Heart right ventricle (tissue), 16 donors: ENCODE results near the gene DNAJC7. TPM values are rescaled to one million over a fixed set of nuclear protein-coding genes. Genes with fewer than 3 reads are reported as not detected.

Experiments used
- ATAC-seq, 8 donors: fragments of 200-7000 bp; cut with Tn5 transposase; one replicate each; pipeline ENCODE4 v1.9.1; 2020; ENCODE audit warnings: mild to moderate bottlenecking in 8 of 8, moderate library complexity in 8 of 8, moderate number of reproducible peaks in 1 of 8
- DNase-seq, 2 donors: peaks; one replicate each; pipeline ENCODE4 v3.0.0-alpha.2; 2020
- H3K27ac ChIP-seq, 10 donors: fragments of 200-600 bp; sonication (generic) in 2 of 10; one replicate each; pipeline versions ENCODE4 v1.5.0 to v1.8.0; 2020 to 2022; ENCODE audit warnings: mild to moderate bottlenecking in 3 of 10
- H3K27me3 ChIP-seq, 7 donors: fragments of 200-600 bp; one replicate each; pipeline ENCODE4 v1.8.0; 2021 to 2022; ENCODE audit warnings: mild to moderate bottlenecking in 2 of 7
- H3K36me3 ChIP-seq, 9 donors: fragments of 200-600 bp; sonication (generic) in 1 of 9; one replicate each; pipeline versions ENCODE4 v1.5.0 to v1.8.0; 2020 to 2022; ENCODE audit warnings: mild to moderate bottlenecking in 2 of 9
- H3K4me1 ChIP-seq, 9 donors: fragments of 200-600 bp; sonication (generic) in 1 of 9; one replicate each; pipeline versions ENCODE4 v1.5.0 to v1.8.0; 2020 to 2022; ENCODE audit warnings: mild to moderate bottlenecking in 4 of 9
- H3K4me3 ChIP-seq, 10 donors: fragments of 200-600 bp; sonication (generic) in 2 of 10; one replicate each; pipeline versions ENCODE4 v1.5.0 to v1.8.0; 2020 to 2022; ENCODE audit warnings: mild to moderate bottlenecking in 7 of 10, moderate library complexity in 2 of 10
- H3K9me3 ChIP-seq, 11 donors: fragments of 200-600 bp in 10 of 11; sonication (generic) in 2 of 11; one replicate each; pipeline versions ENCODE4 v1.5.0 to v1.8.0; 2013 to 2022; ENCODE audit warnings: mild to moderate bottlenecking in 2 of 11, control low read depth in 1 of 11, moderate library complexity in 1 of 11
- CTCF ChIP-seq, 9 donors: fragments of 200-600 bp; sonication (generic) in 2 of 9; IDR thresholded peaks; one replicate each; pipeline versions ENCODE4 v1.5.0 to v1.8.0; 2021 to 2022; ENCODE audit warnings: antibody characterized with exemption in 9 of 9, mild to moderate bottlenecking in 5 of 9, moderate library complexity in 1 of 9
- WGBS, 2 donors: extraction: QIAGEN DNeasy Blood & Tissue Kit; methylation state at CpG; one replicate each; pipeline ENCODE4 v1.1.7; 2013; ENCODE audit warnings: inconsistent platforms in 1 of 2; 5-methylcytosine and 5-hydroxymethylcytosine counted together
- intact Hi-C, 10 donors: fragments of 100-400 bp; cut with DNase I; formaldehyde crosslinking; loops; one replicate each; pipeline versions ENCODE4 v1.11.1 to v1.14.2; 2022
- long read RNA-seq, 3 donors: library from polyadenylated mRNA; unstranded; transcript quantifications; one replicate each; pipeline ENCODE4 v2.0.0, GENCODE V29; 2020 to 2021
- polyA plus RNA-seq, 2 donors: library from polyadenylated mRNA; stranded (reverse); fragments of 200-250 nt; gene quantifications; one replicate each; pipeline ENCODE4 v1.2.3, GENCODE V29; 2013
- total RNA-seq, 10 donors: library from RNA; stranded (reverse); fragmentation: NEBNext Ultra II Directional in 3 of 10; extraction: Animal tissue kit (Norgen Biotek cat#: 25700) in 3 of 10; gene quantifications; one replicate each; pipeline versions ENCODE4 v1.2.1 to v1.2.4, GENCODE V29; 2021 to 2023
- donor health status: Arrhythmogenic right ventricular cardiomyopathy.
- donor health status: ischemic (EF 13 %, LVEDD 7.1; RV severe dilation, severe dysfunction).
- donor health status: healthy with polysubstance abuse.
- donor health status: DM: no; HTN: yes; CAD: no.
- donor health status: DM: no; HTN: no; CAD: no.
- donor health status: ischemic (EF 25% LVEDD 6.9; RV normal size, moderate dysfunction).
- donor health status: ischemic (EF 25% LVEDD 5.7; RV mildly dilated, moderate dysfunction).
- donor health status: healthy.
- donor health status: DM: yes; HTN: yes; CAD: no.
- donor health status: Ischemic cardiomyopathy.
- donor health status: ischemic (EF 35%, LVEDD 5.7; RV mildly dilated, moderate dysfunction).
- donor health status: nonischemic (EF 11% LVEDD 7.7; RV severe dilation, severe dysfunction).
- donor health status: DM: yes; HTN: yes; CAD: no.
- donor health status: PGD.
- donor health status: ischemic (EF 29% LVEDD 5.4; RV normal size, mild dysfunction).
- donor health status: nonischemic (EF 23%, LVEDD 6.1; RV moderate dilation, normal function).

Gene DNAJC7, protein sequence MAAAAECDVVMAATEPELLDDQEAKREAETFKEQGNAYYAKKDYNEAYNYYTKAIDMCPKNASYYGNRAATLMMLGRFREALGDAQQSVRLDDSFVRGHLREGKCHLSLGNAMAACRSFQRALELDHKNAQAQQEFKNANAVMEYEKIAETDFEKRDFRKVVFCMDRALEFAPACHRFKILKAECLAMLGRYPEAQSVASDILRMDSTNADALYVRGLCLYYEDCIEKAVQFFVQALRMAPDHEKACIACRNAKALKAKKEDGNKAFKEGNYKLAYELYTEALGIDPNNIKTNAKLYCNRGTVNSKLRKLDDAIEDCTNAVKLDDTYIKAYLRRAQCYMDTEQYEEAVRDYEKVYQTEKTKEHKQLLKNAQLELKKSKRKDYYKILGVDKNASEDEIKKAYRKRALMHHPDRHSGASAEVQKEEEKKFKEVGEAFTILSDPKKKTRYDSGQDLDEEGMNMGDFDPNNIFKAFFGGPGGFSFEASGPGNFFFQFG
- total RNA-seq (10 to 100 TPM; 68.8 to 90.0 (median 80.5) TPM), polyA plus RNA-seq (100 to 1,000 TPM in 1 of 2 donors, 10 to 100 TPM in 1; 93.7 to 121 TPM)
- long read RNA-seq, donor 1, transcript DNAJC7-203 (14 exons, 2,022 nt) = major isoform, 30 of 48 reads
- long read RNA-seq, donor 1, partial matches to known transcripts = 10 of 48 reads
- long read RNA-seq, donor 1, other reads (novel, unspliced or antisense) = 7 of 48 reads
- long read RNA-seq, donor 2, transcript DNAJC7-203 (14 exons, 2,022 nt) = major isoform, 36 of 50 reads
- long read RNA-seq, donor 2, partial matches to known transcripts = 5 of 50 reads
- long read RNA-seq, donor 2, other reads (novel, unspliced or antisense) = 9 of 50 reads
- long read RNA-seq, donor 3, transcript DNAJC7-203 (14 exons, 2,022 nt) = major isoform, 196 of 277 reads
- long read RNA-seq, donor 3, partial matches to known transcripts = 43 of 277 reads
- long read RNA-seq, donor 3, other reads (novel, unspliced or antisense) = 36 of 277 reads

GRCh38 chr17:42016941-42017865 is at the start of gene DNAJC7:
Gene DNAJC7 (minus strand): TSS chr17:42017439. CDS start chr17:42017416, 23 bp downstream.
- DNase-seq (peak; percentile 90 to 92), ATAC-seq (peak; percentile 95 to 97 (median 96))
- H3K27ac ChIP-seq = peak within 1 kb of the TSS; percentile 85 to 97 (median 94)
- peaks cover 0 to 13% (median 3%) of the 10 kb centered on the region in 9 donors for H3K36me3 ChIP-seq
- H3K27me3 ChIP-seq = no peaks in the 10 kb centered on the region
- intact Hi-C loops = loop anchor here in 5 of 10 donors (5.0 kb wide), 2 partner anchors 45 to 50 kb away; partner anchors contain the start of gene CNP (in 4 of the 5)
- peak within 1 kb of the TSS; percentile 71 to 98 (median 88) for H3K4me3 ChIP-seq
- no peak for TF ChIP-seq CTCF (IDR thresholded peaks at IDR 0.05)
- 0% methylated on average over 70 of the region's 70 CpGs for WGBS, 2 donors
- peaks cover 4 to 78% (median 59%) of the 10 kb centered on the region in 9 donors for H3K4me1 ChIP-seq
- no peaks in the 10 kb centered on the region for H3K9me3 ChIP-seq

GRCh38 chr17:42065201-42065600 is 48.0 kb upstream of the DNAJC7 start:
- H3K36me3 ChIP-seq = no peaks in the 10 kb centered on the region
- ATAC-seq (no peak), DNase-seq (no peak)
- peaks cover 0 to 2% (median 0%) of the 10 kb centered on the region in 7 donors for H3K27me3 ChIP-seq
- H3K9me3 ChIP-seq = no peaks in the 10 kb centered on the region
- H3K4me3 ChIP-seq = no peak overlapping the region
- H3K27ac ChIP-seq = no peak overlapping the region
- 78 to 88% methylated on average over 2 of the region's 2 CpGs for whole genome bisulfite sequencing, 2 donors
- intact Hi-C loops = loop anchor here in 7 of 10 donors (5.0 kb wide), 5 partner anchors 37 to 117 kb away; partner anchors contain the start of genes KCNH4 (in 2 of the 7) and DHX58 (in 1 of the 7)
- H3K4me1 ChIP-seq = peaks cover 0 to 9% (median 3%) of the 10 kb centered on the region in 9 donors
- TF ChIP-seq CTCF (IDR thresholded peaks at IDR 0.05) = no peak

GRCh38 chr17:42062681-42063080 is 45.4 kb upstream of the DNAJC7 start:
- WGBS, 2 donors = 88 to 90% methylated on average over 14 of the region's 14 CpGs

More at GRCh38 chr17:42062681-42063080, 45.4 kb upstream of the DNAJC7 start:
- H3K27me3 ChIP-seq = peaks cover 0 to 7% (median 0%) of the 10 kb centered on the region in 7 donors
- no peak overlapping the region for H3K4me3 ChIP-seq
- DNase-seq = no peak
- no peaks in the 10 kb centered on the region for H3K36me3 ChIP-seq
- peaks cover 0 to 9% (median 3%) of the 10 kb centered on the region in 9 donors for H3K4me1 ChIP-seq
- no peak for ATAC-seq
- H3K9me3 ChIP-seq = no peaks in the 10 kb centered on the region
- TF ChIP-seq CTCF (IDR thresholded peaks at IDR 0.05) = no peak
- intact Hi-C loops = loop anchor here in 2 of 10 donors (5.0 kb wide), 2 partner anchors 35 kb away; partner anchors contain the start of gene ZNF385C (in 1 of the 2)
- no peak overlapping the region for H3K27ac ChIP-seq
